Measurements from ENCODE around the gene NME8.
A peak's percentile ranks its signal among the peaks of the same experiment; 100 is the strongest.
"Not testable (repeated sequence)": the region's sequence is repeated elsewhere in the genome, so short reads cannot be mapped to it uniquely, and the experiment has no call there.

Gene NME8, protein sequence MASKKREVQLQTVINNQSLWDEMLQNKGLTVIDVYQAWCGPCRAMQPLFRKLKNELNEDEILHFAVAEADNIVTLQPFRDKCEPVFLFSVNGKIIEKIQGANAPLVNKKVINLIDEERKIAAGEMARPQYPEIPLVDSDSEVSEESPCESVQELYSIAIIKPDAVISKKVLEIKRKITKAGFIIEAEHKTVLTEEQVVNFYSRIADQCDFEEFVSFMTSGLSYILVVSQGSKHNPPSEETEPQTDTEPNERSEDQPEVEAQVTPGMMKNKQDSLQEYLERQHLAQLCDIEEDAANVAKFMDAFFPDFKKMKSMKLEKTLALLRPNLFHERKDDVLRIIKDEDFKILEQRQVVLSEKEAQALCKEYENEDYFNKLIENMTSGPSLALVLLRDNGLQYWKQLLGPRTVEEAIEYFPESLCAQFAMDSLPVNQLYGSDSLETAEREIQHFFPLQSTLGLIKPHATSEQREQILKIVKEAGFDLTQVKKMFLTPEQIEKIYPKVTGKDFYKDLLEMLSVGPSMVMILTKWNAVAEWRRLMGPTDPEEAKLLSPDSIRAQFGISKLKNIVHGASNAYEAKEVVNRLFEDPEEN

DNA sequence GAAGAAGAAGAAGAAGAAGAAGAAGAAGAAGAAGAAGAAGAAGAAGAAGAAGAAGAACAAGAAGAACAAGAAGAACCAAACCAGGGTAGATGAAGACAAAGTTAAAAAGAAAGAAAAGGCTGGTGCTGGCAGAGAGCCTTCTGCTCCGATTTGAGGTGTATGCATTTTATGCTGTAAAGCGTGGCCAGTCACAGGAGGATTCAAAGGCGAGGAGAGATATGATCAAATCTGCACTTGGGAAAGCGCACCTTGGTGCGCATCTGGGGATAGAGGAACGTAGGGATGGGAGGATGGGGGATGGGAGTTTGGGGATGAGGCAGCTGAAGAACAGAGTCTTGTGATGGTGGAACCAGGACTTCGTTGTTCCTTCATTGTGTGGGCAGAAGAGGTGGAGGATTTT lies at the start of gene NME8:
Gene NME8, plus strand, starts transcription at position 301 of the 400 bp plus-strand sequence. CDS start 1,670 bp downstream, outside the sequence.
- no peak for DNase-seq

DNA sequence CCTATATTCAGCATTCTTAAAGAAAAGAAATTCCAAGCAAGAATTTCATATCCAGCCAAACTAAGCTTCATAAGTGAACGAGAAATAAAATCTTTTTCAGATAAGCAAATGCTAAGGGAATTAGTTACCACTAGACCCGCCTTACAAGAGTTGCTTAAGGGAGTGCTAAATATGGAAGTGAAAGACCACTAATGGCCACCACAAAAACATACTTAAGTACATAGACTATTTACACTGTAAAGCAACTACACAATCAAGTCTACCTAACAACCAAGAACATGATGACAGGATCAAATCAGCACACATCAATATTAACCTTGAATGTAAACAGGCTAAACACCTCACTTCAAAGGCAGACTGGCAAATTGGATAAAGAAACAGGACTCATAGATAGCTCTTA lies 42.2 kb upstream of the NME8 start:
- no peak for DNase-seq

DNA sequence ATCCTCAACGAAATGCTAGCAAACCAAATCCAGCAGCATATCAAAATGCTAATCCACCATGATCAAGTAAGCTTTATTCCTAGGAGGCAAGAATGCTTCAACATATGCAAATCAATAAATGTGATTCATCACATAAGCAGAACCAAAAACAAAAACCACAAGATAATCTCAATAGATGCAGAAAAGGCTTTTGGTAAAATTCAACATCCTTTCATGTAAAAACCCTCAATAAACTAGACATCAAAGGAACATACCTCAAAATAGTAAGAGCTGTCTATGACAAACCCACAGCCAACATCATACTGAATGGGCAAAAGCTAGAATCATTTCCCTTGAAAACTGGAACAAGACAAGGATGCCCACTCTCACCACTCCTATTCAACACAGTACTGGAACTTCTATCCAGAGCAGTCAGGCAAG lies 36.2 kb upstream of the NME8 start:
- DNase-seq, result not testable (repeated sequence)

DNA sequence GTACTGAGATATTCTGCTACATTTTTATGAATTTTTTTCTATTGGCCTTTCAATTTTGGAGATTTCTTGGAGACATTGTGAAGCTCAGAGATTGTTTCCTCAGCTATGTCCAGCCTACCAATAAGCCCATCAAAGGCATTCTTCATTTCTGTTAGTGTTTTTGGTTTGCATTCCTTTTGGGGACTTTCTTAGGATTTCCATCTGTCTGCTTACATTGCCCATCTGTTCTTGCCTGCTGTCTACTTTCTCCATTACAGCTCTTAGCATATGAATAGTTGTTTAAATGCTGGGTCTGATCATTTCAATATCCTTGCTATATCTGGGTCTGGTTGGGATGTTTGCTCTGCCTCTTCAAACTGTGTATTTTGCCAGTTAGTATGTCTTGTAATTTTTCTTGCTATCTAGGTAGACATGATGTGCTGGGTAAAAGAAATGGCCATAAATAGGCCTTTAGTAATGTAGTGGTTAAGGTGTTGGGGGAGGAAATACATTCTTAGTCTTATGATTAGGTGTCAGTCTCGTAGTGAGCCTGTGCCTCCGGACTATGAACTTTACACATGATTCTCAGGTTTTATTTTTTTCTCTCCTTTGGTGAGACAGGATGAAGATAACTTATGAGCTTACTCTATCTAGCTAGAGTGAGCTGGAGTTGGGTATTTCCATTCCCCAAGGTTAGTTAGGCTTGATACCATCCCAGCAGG lies 32.6 kb upstream of the NME8 start:
- no peak for DNase-seq

DNA sequence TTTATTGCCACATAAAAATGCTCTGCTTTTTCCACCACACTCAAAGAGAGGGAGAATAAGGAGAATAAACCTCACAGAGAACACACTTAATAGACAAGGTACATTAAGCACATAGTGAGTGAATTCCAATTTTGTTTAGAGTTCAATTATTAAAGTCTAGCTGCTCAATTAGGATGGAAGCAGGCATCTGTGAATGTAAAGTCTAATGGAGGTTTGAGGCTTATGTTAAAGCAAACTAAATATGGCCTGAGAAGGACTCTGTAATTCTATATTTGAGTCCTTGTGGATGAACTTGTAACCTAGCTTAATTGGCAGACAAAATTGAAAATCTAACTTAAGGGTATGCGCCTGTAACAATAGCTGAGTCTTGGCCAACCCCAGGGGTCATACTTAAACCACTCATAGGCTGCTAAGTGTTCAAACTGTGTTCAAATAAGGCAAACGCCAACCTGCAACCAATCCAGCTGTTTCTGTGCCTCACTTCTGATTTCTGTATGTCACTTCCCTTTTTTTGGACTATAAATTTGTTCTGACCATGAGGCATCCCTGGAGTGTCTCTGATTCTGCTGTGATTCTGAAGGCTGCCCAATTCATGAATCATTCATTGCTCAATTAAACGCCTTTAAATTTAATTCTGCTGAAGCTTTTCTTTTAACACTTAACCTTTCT lies 31.3 kb upstream of the NME8 start:
- no peak for DNase-seq

DNA sequence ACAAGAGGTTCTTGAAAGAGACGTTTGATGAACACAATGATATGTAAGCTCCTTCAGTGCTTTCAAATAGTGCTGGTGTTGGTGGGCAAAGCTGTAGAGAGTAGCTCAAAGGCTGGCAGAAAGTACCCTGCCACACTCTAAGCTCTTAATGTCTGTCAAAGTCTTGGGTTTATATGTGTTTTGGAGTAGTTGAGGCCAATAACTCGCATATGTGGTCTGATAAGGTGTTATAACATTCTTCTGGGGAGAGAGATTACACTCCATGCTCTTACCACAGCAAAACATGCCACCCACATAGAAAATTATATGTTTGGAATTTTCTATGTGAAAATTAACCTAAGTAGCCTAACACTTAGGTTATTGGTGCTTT lies 30.8 kb upstream of the NME8 start:
- no peak for DNase-seq

DNA sequence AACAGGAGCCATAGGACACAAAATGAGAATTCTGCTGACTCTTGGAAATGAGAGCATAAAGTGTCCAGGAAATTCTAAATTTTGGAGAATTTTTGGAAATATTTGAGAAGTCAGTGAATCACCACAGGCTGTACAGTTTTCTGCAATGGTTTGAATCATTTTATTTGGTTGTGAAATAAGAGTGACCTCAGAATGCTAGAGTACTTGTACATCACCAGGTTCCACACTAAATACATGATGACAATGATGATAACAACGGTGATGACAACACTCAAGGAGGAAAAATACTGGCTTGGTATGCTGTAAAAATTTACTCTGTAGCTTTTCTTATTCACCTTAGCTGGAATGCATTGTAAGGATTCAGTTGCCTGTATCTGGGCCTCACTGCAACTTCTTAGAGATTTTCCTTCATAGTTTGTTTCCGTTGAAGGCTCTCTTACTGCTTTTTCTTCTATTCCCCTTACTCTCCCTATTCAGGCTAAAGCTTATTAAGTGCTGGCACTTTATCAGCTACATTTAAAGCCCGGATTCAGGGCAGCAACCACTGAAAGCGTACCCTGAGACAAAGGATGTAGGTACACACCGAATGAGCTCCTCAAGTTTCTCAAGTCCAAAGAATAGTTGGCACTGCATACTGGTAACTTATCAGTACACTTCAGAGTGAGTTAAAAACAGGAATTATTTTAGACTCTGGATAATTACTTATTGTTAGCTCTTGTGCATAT lies 30.2 kb upstream of the NME8 start:
- DNase-seq, result no peak

DNA sequence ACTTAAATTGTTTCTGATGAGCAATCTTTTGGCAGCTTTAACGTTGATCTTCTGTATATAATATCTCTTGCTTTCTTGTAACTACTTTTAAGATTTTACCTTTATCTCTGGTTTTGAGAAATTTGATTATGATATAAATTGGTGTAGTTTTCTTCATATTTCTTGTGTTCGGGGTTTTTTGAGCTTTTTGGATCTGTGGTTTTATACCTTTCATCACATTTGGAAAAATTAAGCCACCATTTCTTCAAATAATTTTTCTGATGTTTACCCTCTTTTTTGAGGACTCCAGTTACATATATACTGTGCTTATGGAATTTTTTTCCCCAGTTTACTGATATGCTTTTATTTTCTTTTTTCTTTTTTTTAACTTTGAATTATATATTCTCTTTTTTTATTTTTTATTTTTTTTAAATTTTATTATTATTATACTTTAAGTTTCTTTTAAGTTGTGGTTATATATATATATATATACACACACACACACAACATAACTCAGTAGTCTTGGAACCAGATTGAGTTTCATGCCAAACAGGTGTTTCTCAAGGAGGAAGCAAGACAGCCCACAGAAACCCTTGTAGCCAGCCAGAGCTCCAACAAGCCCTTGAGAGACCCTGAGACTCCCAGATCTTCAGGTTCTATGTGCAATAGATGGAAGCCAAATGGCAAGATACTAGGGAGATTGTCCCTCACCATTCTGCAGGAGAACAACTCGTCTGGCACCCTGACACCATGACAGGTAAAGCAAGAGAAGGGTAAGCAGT lies 27.5 kb upstream of the NME8 start:
- no peak for DNase-seq

DNA sequence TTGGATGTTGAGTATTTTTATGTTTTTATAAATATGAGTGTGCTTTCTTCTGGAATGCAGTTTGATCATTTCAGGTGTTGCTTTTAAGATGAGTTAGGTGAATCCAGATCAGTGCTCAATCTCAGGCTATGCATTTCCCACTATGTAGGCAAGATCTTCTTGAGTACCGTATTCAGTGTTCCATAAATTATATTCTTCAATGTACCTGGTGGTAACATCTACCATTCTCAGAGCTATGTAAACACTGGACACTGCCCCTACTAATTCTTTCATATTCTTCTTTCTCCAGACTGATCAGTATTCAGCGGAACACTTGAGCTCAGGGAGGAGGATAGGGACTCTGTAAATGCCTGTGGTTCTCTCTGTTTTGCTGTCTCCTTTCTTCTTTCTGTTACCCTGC lies 25.5 kb upstream of the NME8 start:
- DNase-seq, result no peak

DNA sequence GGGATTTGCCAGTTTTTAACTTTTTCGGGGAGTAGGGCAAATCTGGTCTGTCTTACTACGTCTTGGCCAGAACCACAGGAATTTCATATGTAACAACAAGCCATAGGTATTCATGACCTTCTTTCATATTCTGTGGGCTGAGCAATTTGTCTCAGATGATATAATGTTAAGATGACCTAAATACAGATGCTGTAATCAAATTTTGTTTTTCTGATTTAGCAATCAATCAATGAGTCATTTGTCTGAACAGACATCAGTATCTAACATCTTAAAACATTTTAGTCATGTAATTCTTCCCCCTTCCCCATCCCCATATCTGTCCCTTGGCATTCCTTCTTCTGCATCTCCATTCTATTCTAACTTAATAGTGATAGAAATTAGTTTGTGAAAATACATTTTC lies 24.8 kb upstream of the NME8 start:
- DNase-seq, result no peak

DNA sequence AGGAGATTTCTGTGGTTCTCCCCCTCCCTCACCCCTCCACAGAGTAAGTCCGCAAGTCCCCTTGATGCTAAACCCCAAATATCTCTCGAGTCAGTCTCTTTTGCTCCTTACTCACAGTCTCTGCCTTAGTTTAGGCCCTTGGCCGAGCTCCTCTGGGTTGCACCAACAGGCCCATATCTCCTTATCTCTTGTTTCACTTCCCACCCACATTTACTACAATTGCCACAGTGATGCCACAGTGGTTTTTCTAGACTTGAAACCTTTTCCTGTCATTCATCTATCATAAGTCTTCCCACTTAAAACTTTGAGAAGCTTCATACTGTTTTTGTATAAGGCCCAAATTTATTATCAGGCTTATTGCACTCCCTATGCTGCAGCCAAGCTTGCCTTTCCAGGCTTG lies 23.4 kb upstream of the NME8 start:
- DNase-seq, result no peak

DNA sequence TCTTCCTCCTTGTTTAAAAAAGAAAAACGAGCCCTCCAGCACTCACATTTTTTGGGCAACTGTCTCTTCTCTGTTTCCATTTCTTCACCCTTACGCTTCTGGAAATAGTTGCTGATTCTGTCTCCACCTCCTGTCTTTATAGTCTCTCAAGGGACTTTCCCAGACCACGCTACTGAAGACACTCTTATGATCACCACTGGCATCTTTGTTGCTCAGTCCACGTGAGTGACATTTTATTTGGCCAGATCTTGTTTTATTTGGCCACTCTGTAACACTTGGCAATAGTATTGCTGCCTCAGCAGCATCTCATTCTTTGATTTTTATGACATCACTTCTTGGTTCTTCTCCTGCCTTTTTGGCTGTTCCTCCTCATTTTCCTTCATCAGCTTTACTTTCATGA lies 21.6 kb upstream of the NME8 start:
- DNase-seq, result no peak

DNA sequence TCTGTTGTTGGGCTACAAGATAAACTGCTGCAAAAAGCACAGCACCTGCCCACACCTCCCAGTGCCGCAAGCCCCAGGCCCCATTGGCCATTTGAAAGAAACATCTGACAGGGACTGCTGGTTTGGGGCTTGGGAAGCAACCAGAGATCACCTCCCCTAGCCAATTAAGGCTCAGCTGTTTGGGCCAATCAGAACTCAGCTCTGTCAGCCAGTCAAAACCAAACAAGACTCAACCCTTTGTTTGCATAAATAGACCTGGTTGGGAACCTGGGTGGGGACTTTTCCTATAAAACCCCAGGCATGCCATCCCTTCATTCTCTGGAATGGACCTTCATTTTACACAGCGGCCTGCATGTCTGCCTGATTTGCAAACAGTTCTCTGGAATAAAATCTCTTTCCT lies 17.2 kb upstream of the NME8 start:
- no peak for DNase-seq

DNA sequence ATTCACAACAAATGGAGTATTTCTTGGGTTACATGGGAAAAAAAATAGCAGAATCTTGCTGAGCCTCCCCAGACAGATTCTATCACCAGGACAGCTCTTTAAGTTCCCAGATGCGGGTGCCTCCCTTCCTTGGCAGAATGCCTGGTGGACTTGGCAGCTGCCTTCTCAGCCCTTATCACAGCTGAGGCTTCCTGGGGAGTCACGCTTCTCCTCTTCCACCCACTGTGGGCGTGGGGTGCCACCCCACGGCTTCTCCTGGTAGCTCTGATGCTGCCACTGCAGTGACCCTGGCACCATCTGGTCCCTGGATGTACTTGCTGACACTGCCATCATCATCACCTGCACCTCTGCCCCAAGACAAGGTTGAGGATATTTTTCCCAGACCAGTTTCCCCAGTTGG lies 16.2 kb upstream of the NME8 start:
- no peak for DNase-seq

DNA sequence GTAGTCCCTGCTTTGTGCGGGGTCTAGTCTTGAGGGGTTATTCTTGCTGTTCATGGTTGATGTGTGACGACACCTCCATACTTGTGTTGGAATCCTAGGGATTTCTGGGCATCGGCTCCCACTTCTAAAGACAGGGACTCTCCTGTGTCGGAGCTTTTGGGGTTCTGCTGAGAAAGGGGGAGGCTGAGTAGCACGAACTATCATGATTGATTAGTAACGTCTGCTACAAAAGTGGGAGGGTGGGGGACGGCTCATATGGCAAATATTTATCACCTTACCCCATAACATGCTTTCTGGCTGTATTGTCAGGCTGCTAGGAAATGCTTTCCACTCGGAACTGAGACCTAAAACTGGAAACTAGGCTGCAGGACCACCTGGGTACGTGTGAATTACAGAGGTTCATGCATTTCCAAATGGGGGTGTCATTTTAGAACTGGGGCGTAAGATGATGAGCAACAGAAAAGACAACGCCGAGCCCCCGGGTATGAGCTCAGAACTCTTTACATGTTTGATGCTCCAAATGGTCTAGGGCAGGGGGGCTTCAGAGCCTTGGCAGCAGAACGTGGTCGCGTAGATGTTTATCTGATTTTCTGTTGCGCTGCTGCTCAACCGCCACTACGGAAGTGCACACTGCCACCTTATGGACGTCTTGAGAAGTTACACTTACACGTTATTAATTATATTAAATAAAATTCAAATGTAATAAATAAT lies 15.1 kb upstream of the NME8 start:
- peak in 2 of 4 experiments; percentile 1 to 5 for DNase-seq

DNA sequence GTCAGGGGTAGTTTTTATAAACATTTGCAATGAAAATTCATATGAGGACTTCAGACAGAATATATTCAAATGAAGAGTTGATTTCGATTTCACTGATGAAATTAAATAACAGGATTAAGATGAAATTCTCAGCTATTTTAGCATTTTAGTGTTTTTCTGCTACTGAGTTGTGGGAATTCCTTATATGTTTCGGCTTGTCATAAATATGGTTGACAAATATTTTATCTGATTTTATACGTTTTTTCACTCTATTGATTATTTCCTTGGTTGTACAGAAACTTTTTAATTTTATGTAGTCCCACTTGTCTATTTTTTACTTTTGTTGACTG lies 14.6 kb upstream of the NME8 start:
- no peak for DNase-seq

DNA sequence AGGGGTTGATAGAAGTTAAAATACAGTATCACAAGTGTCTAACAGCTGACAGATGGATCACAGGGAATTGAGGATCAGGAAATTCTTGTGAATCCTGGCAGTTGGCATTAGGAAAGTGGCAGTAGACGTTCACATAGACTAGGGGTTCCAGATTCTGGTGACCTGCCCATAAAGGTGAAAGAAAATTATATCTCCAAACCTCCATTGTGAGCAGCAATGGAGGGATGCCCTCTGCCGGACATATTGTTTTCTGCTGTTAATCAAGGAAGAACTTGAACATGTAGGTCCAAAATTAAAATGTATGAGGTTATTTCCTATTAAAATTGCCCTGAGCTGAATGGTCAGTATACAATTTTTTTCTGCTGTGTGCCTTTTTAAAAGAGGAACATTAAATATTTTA lies 5.1 kb downstream of the NME8 start:
- no peak for DNase-seq

DNA sequence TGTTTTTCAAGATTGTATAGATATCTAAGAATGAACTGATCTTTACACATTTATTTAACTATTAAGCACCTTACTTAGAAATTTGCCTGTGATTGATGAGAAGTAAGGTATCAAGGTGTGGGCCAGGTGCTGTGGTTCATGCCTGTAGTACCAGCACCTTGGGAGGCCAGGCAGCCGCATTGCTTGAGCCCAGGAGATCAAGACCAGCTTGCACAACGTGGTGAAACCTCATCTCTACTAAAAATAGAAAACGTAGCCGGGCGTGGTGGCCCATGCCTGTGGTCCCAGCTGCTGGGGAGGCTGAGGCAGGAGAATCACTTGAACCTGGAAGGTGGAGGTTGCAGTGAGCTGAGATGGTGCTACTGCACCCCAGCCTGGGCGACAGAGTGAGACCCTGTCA lies 33.7 kb downstream of the NME8 start:
- DNase-seq, result no peak

DNA sequence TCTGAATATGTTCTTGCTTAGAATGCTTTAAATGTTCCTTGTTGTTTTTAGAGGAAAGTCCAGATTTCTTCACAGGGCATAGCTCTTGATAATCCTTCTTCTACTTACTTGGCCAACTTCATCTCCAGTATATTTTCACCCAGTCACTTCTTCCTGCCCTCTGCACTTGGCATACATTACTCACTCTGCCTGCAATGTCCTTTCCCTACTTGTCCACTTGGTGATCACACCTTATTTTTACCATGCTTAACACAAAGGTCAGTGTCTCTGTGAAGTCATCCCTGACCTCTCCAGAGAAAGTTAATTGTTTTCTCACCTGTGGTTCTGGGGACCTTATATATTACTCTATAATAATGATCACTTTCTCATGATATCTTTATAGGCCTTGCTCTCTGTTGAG lies 45.0 kb downstream of the NME8 start:
- DNase-seq, result no peak

DNA sequence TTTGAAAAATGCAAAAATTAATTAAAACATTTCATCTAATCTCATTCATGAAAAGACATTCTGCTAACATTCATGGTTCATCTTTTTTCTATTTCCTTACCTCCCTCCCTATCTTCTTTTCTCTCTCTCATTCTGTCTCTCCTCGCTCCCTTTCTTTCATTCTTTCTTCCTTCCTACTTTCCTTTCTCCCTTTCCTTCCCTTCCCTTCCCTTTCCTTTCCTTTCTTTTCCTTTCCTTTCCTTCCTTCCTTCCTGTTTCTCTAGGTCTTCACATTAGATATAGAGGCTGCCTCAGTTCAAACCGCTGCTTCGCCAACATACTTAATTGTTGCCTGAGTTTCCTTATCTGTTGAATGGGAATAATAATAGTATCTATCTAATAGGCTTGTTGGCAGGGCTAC lies 46.3 kb downstream of the NME8 start:
- no peak for DNase-seq

DNA sequence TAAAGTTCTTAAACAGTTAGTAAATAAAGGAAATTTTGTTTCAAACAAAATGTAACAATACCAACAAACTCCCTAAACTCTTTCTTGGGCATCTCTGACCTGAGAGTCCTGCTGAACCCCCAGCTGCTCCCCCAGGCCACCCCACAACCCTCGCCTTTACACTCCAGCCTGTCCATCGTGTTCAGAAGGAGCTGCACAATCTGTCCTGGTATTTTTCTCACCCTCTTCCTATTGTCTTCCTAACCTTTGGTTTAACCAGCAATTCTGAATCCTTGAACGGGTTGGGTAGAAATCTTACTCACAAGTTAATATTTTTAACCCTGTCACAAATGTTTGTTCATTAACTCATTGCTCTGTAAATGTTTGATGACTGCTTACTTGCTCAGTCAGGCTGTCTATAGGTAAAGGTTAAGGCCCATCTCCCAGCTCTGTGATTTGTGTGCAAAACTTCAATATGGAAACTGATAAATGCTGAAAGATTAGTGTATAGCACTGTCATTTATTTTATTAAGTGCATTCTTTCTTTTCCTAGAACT lies 51.4 kb downstream of the NME8 start:
- no peak for DNase-seq
